HG03378 (cell line): Measurements from ENCODE around the gene EOGT.

Experiments
- ATAC-seq: cut with Tn5 transposase; IDR thresholded peaks from one replicate; pipeline ENCODE4 v1.9.1; 2021; ENCODE audit warnings: mild to moderate bottlenecking, moderate library complexity; ENCODE audit not compliant: unreplicated experiment

EOGT gene

GRCh38 chr3:68963891-68964290, 49.6 kb downstream of the EOGT start:
- ATAC-seq = no peak

- no peak for ATAC-seq
Measured at GRCh38 chr3:68963376-68963775, 50.1 kb downstream of the EOGT start.

GRCh38 chr3:68958932-68959331, 54.6 kb downstream of the EOGT start:
- no peak for ATAC-seq

- no peak for ATAC-seq
Measured at GRCh38 chr3:68957895-68958294, 55.6 kb downstream of the EOGT start.

GRCh38 chr3:68953816-68954444, 59.6 kb downstream of the EOGT start:
- ATAC-seq = no peak

GRCh38 chr3:68945225-68945624, 68.3 kb downstream of the EOGT start:
- ATAC-seq = no peak

- ATAC-seq = no peak
Measured at GRCh38 chr3:68943753-68944500, 69.6 kb downstream of the EOGT start.

- no peak for ATAC-seq
Measured at GRCh38 chr3:68941055-68941454, 72.4 kb downstream of the EOGT start.

GRCh38 chr3:68936856-68937255, 76.6 kb downstream of the EOGT start:
- no peak for ATAC-seq

- ATAC-seq = no peak
Measured at GRCh38 chr3:68935778-68936177, 77.7 kb downstream of the EOGT start.

- no peak for ATAC-seq
Measured at GRCh38 chr3:68931406-68932149, 81.9 kb downstream of the EOGT start.
